Heart left ventricle (tissue), 13 donors: ENCODE measurements around the gene TLR1.

ENCODE experiments used
- CTCF ChIP-seq, 12 donors: fragments of 200-600 bp; sonication (generic) in 4 of 12; IDR thresholded peaks; one replicate each; pipeline versions ENCODE4 v1.5.0 to v1.8.0; 2018 to 2022; ENCODE audit warnings: antibody characterized with exemption in 12 of 12, mild to moderate bottlenecking in 5 of 12
- POLR2A ChIP-seq, 2 donors: fragments of 450-650 bp; IDR thresholded peaks; one replicate each; pipeline ENCODE4 v1.6.1; 2017; ENCODE audit warnings: antibody characterized with exemption in 2 of 2, mild to moderate bottlenecking in 2 of 2, moderate library complexity in 2 of 2
- donor health status: ischemic (EF 13 %, LVEDD 7.1; RV severe dilation, severe dysfunction).
- donor health status: DM: no; HTN: yes; CAD: no.
- donor health status: DM: no; HTN: no; CAD: no.
- donor health status: ischemic (EF 25% LVEDD 6.9; RV normal size, moderate dysfunction).
- donor health status: ischemic (EF 25% LVEDD 5.7; RV mildly dilated, moderate dysfunction).
- donor health status: ischemic (EF 35%, LVEDD 5.7; RV mildly dilated, moderate dysfunction).
- donor health status: nonischemic (EF 11% LVEDD 7.7; RV severe dilation, severe dysfunction).
- donor health status: DM: yes; HTN: yes; CAD: no.
- donor health status: PGD.
- donor health status: ischemic (EF 29% LVEDD 5.4; RV normal size, mild dysfunction).
- donor health status: nonischemic (EF 23%, LVEDD 6.1; RV moderate dilation, normal function).

- TF ChIP-seq CTCF (IDR thresholded peaks at IDR 0.05) (peak; percentile 60 to 81 (median 71)), POLR2A (IDR thresholded peaks at IDR 0.05) (no peak)
Measured at GRCh38 chr4:38759113-38759789, 45.3 kb downstream of the TLR1 start.
